HG03039 (cell line): ENCODE measurements around the gene MARCO.

Experiments used
- ATAC-seq: cut with Tn5 transposase; IDR thresholded peaks from one replicate; pipeline ENCODE4 v1.9.1; 2021; ENCODE audit warnings: mild to moderate bottlenecking, moderate library complexity; ENCODE audit not compliant: unreplicated experiment

Gene MARCO

GRCh38 chr2:118971245-118972122 is 29.5 kb downstream of the MARCO start:
- ATAC-seq: no peak

DNA sequence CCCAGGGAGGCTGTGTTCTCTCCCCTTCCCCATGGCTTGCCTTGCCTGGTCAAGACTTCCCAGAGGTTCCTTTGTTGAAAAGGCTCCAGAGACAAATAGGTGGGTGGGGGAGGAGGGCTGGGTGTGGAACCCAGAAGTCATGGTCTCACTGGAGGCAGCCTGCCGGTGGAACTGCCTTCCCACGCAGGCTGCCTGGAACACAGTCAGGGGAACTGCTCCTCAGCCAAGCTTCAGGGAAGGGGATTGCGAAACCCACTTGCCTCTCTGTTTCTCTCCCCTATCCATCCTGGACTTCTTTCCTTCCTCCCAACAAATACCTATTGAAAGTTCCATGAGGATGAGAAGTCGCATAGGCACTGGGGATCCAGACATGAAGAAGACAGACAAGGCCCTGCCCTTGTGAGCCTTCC is 31.6 kb downstream of the MARCO start:
- ATAC-seq: no peak

- no peak for ATAC-seq
Observed at GRCh38 chr2:118974103-118974993, 32.4 kb downstream of the MARCO start.

GRCh38 chr2:118975133-118975532 is 33.1 kb downstream of the MARCO start:
- ATAC-seq: no peak

DNA sequence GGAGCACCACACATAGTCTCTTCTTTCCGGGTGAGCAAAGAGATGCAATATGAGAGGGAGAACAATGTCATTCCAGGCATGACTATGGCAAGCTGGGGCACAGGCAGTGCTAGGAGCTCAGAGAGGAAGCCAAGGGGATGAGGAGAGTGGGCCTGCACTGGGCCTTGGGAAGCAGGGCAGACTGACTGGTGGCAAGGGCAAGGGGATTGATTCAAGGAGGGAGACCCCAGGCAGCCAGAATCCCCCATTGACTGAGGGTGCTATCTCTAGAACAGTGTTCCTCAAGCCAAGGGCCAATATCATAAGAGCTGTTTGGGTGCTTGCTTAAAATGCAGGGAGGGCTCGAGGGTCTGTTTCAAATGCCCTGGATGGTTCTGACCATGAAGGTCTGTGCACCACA is 36.1 kb downstream of the MARCO start:
- ATAC-seq: no peak

- no peak for ATAC-seq
Observed at GRCh38 chr2:118979152-118979861, 37.3 kb downstream of the MARCO start.

DNA sequence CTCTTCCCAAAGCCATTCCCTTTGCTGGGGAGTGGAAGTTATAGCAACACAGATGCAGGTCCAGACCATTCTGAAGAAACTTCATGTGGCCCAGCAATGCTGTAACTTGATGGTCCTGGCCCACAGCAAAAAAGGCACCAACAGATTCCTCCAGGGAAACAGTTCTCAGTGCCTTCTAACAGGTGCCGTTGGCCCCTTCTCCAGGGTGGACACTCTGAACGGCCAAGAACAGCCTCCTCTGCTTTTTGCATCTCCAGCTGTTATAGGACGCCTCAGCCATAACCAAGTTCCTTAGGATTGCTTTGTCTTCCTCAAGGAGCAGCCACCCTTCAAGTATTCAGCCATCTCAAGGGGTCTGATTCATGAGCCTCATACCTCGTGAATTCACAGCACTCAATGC is 38.0 kb downstream of the MARCO start:
- ATAC-seq: no peak

GRCh38 chr2:118980573-118980972 is 38.6 kb downstream of the MARCO start:
- ATAC-seq: no peak

DNA sequence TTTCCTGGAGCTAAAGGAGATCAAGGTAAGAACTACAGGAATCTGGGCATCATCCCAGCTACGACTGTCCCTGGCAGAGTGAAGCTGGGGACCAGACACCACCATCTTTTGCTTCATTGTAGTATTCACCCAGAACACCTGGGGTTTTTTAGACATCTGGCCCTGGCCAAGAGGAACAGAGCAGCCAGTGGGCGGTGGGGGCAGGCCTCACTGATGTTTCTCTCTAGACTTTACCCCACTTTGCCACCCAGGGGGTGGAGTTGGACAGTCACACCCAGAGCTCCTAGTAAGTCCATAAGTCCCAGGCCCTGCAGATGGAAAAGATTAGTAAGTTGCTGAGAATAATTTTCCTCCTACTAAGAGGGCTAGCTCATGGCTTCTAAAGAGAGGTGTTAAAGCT is 39.6 kb downstream of the MARCO start:
- no peak for ATAC-seq

DNA sequence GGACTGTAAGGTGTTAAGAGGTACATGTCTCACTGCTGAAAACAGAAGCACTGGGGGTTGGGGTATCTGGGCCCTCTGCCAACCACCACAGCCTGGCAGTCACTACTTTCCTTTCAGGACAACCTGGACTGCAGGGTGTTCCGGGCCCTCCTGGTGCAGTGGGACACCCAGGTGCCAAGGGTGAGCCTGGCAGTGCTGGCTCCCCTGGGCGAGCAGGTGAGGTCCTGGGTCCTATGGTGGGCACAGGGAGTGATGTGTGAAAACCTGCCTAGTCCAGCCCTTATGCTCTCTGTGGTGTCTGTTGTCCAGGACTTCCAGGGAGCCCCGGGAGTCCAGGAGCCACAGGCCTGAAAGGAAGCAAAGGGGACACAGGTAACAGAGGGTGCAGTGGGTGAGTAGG is 40.0 kb downstream of the MARCO start:
- ATAC-seq: no peak

GRCh38 chr2:118983133-118983532 is 41.1 kb downstream of the MARCO start:
- no peak for ATAC-seq

GRCh38 chr2:118983915-118984314 is 41.9 kb downstream of the MARCO start:
- no peak for ATAC-seq

DNA sequence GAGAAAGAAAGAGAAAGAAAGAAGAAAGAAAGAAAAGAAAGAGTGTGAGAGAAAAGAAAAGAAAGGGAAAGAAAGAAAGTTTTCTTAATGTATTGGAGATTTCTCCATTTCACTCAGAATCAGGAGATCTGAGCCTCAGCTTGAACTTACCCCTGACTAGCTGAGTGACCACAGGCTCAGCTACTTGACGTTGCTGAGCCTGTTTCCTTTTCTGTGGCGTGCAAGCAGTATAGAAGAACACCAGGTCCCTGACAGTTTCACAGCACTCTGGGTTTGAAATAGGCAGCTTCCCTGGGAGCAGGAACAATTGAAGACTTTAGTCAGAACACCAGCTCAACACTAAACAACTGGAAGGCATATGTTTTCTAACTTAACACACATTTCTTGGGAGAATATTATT is 44.7 kb downstream of the MARCO start:
- ATAC-seq: peak; percentile 43

GRCh38 chr2:118987886-118988285 is 45.9 kb downstream of the MARCO start:
- peak; percentile 42 for ATAC-seq

DNA sequence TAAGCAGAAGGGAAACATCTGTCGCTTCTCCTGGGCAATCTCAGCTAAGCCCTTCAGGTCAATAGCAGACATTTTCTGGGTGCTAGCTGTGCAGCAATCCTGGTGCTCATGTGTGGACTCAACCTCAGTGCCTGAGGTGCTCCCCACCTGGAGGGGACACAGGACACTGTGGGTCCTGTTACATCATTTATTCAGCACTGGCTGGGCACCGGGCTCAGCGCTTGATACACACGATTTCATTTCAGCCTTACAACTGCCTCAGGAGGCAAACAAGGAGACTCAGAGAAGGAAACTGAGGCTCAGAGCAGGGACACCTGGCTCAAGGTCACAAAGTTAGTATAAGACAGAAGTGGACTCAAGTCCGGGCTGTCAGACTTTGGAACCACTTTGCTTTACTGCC is 46.7 kb downstream of the MARCO start:
- no peak for ATAC-seq

DNA sequence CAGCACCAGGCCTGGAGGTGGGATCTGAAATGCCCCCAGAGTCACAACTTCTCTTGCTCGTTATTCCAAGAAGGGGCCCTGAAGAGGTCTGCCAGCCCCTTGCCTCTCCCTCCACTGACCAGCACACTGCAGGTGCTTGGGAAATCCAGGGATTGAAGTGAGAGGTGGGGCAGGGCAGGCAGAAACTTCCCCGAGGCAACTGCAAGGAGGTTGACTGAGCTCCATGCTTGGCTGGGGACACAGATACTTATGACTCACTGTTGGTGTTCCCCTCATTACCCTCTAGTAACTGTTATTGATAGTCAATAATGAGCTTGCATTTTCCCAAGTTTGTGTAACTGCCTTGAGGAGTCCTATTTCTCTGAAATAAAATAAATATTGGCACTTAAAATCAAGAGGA is 47.5 kb downstream of the MARCO start:
- ATAC-seq: peak; percentile 63

GRCh38 chr2:118990757-118991545 is 49.0 kb downstream of the MARCO start:
- ATAC-seq: no peak

DNA sequence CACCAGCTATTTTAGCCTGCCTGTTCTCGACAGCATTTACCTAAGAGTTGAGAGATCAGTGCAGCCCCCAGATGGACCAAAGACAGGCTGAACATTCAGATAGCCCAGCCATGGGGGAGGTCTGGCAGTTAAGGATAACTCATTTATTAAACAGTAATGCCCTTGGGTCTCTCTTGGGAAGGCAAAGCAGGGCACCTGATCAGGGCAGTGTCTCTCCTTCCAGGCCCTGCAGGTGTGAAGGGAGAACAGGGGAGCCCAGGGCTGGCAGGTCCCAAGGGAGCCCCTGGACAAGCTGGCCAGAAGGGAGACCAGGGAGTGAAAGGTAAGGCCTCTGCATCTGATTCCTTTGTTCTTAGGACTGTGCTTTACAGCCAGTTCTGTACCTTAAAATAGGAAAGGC is 49.6 kb downstream of the MARCO start:
- ATAC-seq: no peak

DNA sequence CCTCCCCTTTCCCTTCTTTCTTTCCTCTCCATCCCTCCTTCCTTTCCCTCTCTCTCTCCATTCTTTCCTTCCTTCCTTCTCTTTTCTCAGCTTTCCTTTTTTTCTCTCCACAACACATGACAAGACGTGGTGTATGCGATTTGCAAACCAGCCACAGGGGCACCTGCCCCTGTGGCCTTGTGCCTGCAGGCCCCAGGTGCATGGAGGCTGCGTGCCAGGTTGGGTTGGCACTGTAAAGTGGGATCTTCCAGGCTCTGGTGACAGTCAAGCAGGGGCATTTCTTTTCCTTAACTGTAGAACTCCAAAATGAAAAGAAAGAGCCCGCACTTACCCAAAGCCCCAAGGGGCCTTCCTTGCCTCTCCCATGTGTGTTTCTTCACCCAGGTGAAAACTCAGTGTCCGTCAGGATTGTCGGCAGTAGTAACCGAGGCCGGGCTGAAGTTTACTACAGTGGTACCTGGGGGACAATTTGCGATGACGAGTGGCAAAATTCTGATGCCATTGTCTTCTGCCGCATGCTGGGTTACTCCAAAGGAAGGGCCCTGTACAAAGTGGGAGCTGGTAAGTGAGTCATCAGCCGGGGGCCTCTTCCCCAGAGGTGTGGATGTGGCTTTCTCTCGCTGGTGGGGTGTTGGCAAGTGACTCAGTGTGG is 50.9 kb downstream of the MARCO start:
- no peak for ATAC-seq

- no peak for ATAC-seq
Observed at GRCh38 chr2:118993392-118993752, 51.4 kb downstream of the MARCO start.
